GM18861 (cell line): ENCODE results near the gene CDK2.
A peak's percentile ranks its signal among the peaks of the same experiment; 100 is the strongest.

Experiments used
- ATAC-seq: cut with Tn5 transposase; IDR thresholded peaks from one replicate; pipeline ENCODE4 v1.9.1; 2021; ENCODE audit not compliant: unreplicated experiment

Gene CDK2

DNA sequence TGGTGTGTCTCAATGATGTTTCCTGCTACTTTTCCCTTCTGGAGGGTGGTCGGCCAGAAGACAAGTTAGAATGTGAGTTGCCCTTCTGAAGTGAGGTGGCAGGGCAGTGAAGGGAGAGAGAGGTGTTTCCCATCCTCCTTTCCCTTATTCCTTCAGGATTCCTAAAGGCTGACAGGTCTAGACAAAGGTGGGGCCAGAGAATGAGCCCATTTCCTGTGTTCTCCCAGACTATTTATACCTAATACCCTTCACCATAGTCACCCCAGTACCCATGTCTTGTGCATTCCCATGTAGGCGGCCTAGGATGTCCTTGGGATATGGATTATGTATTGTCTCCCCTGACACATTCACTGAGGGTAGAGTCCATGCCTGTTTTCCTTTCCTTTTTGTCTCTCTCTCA, 28.6 kb upstream of the CDK2 start:
- no peak for ATAC-seq

DNA sequence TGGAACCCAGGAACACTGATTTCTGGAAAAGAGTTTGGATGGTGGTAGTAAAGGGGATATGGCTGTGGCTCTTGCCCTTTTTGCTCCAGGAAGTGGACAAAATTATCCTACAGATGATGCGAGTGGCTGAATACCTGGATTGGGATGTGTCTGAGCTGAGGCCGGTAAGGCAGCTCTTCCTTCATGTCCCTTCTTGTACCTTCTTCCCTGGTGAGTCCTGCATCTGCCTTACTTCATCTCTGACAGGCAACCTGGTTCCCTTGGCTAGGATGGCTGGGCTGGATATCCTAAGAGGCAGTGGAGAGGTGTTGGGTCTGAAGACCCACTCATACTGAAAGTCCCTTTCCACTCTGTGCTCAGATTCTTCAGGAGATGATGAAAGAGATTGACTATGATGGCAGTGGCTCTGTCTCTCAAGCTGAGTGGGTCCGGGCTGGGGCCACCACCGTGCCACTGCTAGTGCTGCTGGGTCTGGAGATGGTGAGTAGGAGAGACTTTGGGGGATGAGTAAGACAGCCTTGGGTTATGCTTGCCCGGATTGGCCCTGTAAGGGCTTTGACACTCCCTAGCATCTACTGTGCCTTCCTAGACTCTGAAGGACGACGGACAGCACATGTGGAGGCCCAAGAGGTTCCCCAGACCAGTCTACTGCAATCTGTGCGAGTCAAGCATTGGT, 27.7 kb upstream of the CDK2 start:
- no peak for ATAC-seq

DNA sequence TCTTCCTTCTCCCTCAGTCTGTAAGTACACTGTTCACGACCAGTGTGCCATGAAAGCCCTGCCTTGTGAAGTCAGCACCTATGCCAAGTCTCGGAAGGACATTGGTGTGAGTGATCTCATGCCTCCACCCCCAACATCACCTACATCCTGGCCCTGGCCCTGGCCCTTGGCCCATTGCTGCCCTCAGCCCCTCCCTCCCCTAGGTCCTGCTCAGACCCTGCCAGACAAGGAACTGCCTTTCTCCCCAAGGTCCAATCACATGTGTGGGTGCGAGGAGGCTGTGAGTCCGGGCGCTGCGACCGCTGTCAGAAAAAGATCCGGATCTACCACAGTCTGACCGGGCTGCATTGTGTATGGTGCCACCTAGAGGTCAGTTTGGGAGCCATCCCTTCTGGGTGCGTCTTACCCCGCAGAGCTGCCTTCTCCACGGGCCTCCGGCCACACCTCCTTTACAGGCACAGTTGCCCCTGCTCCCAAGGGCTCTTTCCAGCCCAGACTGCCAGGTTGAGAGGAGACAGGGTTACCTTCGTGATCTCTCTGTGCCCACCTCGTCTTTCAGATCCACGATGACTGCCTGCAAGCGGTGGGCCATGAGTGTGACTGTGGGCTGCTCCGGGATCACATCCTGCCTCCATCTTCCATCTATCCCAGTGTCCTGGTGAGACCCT, 26.4 kb upstream of the CDK2 start:
- peak; percentile 93 for ATAC-seq

DNA sequence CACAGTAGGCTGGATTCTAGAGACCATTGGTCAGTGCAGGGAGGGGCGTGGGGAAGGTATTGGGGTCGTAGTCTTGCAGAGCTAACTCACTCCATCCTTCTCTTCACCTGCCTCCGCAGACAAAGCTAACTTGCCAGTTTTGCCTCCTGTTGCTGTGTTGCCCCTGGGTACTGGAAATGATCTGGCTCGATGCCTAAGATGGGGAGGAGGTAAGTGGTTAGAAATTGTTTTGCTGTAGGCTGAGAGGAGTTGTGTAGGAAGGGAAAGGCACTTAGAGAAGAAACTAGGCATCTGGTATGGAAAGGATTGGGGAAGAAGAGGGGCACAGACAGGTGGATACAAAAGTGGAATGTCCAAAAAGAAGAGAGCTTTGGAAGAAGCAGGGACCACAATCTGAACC, 24.6 kb upstream of the CDK2 start:
- ATAC-seq, result no peak

DNA sequence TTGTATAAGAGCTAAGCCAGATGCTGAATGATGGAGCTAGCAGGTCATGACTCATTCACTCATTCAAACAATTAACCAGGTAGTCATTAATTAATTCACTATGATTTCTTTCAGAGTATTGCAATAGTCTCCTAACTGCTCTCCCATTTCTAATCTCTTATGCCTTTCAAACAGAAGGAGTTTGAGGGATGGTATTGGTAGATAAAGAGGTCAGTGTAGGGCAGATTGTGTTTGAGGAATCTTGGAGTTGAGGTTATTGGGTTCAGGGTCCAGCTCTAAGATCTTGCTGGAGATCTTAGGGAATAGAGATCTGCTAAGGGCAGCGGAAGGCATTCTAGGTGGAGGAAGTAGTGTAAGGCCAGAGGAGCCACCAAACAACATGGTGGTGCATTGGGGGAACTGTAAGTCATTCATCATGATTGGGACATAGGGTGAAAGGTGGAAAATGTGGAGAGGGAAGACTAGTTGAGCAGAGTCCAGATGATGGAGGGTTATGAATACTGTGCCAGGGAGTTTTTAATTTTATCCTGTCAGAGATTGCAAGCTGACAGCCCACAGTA, 24.0 kb upstream of the CDK2 start:
- no peak for ATAC-seq

DNA sequence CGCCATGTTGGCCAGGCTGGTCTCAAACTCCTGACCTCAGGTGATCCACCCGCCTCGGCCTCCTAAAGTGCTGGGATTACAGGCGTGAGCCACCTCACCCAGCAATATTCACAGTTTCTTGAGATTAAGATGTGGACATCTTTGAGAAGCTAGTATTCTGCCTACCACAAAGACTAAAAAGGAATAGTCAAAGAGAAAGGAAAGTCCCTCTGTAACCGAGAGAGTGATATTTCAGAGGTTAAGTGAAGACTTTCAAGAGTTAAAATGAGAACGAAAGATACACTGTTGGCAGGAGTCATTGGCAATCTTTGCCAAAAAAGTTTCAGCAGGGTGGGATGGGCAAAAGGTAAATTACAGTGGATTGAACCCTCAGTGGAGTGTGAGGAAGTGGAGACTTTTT, 20.1 kb upstream of the CDK2 start:
- no peak for ATAC-seq

DNA sequence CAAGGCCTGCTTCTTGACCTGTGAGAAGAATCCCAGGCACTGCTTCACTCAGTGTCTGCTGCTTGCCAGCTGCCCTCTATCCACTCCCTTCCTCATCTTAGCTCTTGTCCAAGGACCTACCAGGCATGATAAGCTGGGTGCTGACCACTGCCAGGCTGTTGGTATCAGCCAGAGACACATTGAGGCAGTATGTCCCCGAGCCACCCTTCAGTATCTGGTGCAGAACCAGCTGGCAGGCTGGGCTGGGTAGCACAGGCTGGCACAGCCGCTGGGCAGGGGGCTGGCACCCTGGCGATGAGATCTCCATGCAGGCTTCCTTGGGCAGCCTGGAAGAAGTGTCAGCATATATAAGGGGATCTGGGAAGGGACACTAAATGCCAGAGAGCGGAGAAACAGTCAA, 11.3 kb upstream of the CDK2 start:
- ATAC-seq, result no peak

DNA sequence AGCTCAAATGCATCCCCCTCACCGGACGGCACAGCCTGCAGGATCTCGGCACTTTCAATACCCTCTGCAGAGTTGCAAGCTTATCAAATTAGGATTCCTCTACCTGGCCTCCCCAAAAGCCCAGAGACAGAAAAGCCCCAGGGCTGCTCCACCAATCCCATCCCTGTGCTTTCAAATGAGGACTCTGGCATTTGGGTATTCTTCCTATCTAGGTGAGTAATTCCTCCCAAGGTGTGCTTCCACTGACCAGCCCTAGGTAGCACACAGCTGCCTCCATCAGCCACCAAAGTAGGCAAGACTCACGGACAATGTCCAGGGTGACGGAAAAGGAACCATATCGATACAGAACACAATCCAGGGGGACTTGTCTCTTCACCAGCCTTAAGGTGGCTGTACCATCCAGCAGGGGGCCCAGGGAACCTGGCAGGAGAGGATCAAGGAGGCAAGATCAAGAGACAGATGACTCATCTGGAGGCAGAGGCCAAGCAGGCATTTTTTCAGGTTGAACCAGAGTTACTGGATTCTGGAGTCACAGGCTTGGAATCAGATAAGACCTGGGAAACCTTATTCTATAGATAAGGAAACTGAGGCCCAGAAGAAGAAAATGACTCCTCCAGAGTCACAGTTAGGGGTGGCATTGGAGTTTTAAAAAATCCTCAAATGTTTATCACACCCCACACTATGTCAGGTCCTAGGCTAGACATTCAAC, 10.7 kb upstream of the CDK2 start:
- no peak for ATAC-seq

DNA sequence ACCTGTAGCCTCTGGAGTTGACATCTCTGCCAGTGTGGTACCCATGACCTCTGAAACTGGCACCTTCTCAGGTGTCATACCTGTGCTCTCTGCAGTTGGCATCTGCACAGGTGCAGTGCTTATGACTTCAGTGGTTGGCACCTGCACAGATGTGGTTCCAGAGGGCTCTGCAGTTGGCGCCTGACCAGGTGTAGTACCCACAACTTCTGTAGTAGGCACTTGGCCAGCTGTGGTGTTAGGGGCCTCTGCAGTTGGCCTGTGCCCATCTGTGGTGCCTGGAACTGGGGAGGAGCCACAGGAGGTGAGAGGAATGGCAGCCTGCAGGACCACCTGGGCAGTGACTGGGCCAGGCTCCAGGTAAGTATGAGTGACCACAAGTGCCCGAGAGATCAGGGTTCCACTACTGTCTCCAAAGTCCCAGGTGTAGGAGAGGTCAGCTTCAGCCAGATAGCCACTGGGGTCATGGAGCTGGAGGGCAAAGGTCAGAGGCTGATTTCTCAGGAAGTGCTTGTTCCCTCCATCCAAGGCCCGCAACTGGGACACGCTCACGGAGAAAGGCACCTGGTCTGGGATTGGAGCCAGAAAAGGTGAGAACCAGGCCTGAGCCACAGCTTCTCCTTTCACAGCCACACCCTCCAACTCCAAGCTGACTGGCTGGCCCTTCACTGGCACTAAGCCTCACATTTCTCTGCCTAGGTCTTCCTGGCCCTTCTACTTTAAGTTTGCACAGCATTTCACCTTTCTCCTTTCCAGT, 9.3 kb upstream of the CDK2 start:
- ATAC-seq, result no peak

DNA sequence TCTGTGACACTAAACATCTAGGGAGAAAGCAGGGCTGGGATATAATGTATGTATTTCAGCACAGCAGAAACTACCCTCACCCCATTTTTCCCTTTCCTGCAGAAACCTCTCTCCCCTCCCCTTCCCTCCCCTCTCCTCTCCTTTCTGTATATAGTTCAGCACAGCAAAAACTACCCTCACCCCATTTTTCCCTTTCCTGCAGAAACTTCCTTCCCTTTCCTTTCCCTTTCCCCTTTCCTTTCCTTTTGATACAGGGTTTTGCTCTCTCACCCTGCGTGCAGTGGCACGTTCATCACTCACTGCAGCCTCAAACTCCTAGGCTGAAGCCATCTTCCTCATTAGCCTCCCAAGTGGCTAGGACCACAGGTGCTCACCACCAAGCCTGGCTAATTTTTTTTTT, 2.9 kb upstream of the CDK2 start:
- no peak for ATAC-seq

DNA sequence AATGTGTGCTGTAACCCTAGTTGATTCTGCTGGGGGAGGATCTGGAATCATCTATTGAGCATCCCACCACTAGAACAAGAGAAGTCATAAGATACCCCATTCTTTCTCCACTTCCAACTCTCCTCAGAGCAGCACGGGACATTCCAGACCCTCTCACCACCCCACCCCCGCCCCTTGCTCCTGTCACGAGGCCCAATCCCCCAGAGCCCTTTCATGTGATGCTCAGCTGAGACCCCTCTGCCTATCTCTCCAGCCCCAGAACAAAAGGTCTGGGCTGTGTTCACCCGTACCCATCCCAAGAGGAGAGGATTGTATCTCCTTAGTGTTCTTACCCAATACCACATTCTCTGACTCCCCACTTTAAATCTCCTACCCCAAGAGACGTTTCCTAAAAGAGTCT, 1.4 kb upstream of the CDK2 start:
- no peak for ATAC-seq

DNA sequence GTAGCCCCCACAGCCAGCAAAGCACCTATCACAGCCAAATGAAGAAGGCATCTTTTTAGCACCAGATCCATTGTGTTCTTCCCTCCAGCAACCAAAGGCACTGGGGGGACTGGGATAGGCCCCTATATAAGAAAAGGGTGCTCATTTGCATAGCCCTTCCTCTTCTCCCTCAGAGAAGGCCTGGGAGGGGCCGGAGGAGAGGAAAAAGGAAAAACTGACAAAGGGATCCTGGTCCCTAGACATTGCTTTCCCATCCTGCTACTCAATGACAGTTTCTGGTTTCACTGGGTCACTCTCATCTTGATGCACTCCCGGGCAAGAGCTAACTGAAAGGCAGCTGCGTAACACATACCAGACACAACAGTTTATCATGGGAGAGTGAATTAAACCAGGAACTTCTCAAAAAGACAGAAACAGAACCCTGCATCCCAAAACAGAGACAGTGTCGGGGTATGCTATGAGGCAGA, 656 bp upstream of the CDK2 start, which contains the start of gene PMEL:
Gene PMEL, minus strand, starts transcription at position 102 of the 467 bp plus-strand sequence. Its CDS starts 31 bp downstream, at position 71.
- peak; percentile 5 for ATAC-seq

DNA sequence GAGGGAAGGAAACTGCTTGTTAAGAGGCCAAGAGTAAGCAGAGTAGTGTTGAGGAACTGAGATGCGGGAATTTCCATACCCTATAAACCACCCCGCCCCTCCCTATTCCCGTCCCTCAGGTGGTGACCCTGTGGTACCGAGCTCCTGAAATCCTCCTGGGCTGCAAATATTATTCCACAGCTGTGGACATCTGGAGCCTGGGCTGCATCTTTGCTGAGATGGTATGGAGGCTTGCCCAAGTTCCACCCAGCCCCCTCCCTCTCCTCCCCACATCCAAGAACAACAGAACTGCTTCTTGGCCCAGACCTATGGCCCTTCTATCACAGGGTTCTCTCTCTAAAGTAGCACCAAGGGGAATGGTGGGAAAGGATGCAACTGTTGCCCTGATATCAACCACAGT, 2.7 kb downstream of the CDK2 start:
- no peak for ATAC-seq

DNA sequence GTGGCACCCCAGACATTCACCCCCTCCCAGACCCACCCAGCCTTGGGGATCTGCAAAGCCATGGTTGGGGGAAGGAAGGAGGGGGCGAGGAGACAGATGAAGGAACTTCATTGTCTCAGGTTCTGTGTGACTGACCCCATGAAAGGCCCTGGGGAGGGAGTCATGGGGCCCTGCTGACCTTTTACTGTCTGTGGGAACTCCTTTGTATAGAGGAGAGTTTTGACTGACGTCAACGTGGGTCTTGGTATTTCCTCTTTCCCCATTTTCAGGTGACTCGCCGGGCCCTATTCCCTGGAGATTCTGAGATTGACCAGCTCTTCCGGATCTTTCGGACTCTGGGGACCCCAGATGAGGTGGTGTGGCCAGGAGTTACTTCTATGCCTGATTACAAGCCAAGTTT, 4.1 kb downstream of the CDK2 start:
- ATAC-seq, result no peak

DNA sequence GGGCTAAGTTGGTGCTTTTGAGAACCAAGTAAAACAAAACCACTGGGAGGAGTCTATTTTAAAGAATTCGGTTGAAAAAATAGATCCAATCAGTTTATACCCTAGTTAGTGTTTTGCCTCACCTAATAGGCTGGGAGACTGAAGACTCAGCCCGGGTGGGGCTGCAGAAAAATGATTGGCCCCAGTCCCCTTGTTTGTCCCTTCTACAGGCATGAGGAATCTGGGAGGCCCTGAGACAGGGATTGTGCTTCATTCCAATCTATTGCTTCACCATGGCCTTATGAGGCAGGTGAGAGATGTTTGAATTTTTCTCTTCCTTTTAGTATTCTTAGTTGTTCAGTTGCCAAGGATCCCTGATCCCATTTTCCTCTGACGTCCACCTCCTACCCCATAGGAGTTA, 5.4 kb downstream of the CDK2 start:
- no peak for ATAC-seq

DNA sequence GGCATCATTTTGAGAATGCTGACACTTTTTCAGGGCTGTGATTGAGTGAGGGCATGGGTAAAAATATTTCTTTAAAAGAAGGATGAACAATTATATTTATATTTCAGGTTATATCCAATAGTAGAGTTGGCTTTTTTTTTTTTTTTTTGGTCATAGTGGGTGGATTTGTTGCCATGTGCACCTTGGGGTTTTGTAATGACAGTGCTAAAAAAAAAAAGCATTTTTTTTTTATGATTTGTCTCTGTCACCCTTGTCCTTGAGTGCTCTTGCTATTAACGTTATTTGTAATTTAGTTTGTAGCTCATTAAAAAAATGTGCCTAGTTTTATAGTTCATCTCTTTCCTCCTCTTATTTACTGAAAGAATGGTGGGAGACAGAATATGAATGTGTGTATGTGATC, 5.8 kb downstream of the CDK2 start:
- no peak for ATAC-seq

DNA sequence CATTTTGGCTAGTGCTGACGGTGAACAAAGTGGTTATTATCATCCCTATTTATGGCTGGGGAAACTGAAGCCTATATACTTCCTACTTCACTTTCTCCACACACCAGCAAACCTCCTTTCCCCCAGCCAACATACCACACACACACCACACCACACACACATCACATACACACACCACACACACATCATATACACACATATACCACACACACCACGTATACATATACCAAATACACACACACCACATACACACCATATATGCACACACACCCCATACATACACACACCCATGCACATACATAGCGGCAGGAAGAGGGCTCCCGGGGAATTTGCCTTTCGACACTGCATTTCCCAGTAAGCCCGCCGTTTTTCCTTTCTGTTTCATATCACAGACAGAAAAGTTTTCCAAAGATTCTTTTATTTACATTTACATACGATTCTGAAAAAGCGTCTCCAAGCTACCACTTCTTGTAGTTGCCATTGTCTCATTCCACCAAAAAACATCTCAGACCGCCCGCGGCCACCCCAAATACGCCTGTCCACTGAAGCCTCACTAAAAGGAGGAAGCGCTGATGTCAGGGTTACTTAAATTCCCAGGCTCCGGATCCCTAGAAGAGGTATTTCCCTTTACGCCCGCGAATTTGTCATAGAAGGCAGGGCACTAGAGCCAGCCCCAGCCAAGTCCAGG, 6.4 kb downstream of the CDK2 start:
- no peak for ATAC-seq

DNA sequence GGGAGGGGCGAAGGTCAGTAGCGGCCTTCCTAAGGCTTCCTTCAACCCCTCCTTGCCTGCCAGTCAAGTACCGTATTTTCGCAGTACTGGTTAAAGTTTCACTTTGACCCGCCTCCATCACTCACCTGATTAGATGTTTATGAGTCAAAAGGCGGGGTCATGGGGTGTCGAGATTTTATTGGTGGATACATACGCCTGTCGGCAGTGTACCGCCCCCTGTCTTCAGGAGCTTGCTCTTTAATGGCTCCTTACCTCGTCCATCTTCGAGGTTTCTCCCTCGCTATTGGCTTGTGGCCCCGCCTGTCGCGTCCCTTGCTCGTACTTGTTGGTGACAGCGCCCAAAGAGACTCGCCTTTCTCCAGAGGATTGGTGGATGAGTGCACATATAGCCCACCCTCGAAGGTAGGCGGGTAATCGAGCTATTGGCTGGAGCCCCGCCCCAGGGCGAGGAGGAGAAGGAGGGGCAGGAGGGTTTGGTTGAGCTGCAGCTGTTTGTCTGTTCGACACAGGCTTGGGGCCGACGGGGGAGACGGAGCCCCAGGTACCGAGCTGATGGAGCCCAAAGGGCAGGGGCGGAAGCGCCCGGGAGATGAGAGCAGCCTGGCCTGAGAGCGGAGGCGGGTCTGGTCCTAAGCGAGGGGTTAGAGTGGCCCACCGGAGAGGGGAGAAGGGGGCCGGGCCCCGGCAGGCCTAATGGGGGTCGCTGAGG, 7.1 kb downstream of the CDK2 start, which contains the start of gene RAB5B:
Gene RAB5B, plus strand, starts transcription at position 480 of the 709 bp plus-strand sequence. CDS start 12,883 bp downstream, outside the sequence.
- peak; percentile 91 for ATAC-seq

DNA sequence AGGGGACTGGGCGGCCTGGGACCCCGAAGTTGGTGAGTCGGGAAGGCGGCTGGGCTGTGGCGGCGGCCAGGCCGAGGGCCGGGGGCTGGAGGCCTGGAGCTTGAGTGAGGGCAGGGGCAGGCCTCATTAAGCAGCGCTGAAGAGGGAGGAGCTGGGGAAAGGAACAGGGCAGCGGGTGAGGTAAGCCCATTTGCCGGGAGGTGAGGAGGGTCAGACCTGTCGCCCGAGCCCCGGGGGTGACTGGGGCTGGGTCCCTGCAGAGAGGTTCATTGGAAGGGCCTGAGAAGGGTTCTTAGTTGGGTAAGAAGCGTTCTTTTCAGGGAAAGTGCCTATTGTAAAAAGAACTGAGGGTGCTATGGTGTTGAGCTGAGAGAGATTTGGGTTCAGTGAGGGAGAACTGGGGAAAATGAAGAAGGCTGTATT, 7.7 kb downstream of the CDK2 start:
- no peak for ATAC-seq

DNA sequence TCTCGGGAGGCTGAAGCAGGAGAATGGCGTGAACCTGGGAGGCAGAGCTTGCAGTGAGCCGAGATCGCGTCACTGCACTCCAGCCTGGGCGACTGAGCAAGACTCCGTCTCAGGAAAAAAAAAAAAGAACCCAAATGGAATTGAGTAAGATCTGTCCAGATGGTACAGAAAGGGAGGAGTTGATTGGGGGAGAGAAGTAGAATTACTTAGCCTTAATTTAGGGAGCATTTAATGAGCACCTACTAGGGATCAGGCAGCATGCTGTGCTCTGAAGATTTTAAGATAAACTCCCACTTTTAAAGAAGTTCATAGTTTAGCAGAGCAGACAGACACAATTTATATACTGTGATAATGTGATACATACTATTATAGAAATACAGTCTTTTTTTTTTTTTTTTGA, 11.8 kb downstream of the CDK2 start:
- no peak for ATAC-seq
